Cardiac septum (tissue), 1 donor: Measurements from ENCODE around the gene PTPRCAP. TPM values are rescaled to one million over a fixed set of nuclear protein-coding genes. Genes with fewer than 3 reads are reported as not detected.

ENCODE experiments used
- DNase-seq: peaks from one replicate; pipeline ENCODE4 v3.0.0-alpha.2; 2020; ENCODE audit warnings: low spot score
- intact Hi-C: fragments of 100-400 bp; cut with DNase I; formaldehyde crosslinking; loops from one replicate; pipeline ENCODE4 v1.14.0; 2022
- total RNA-seq: library from RNA; stranded (reverse); fragmentation: NEBNext Ultra II Directional; extraction: Animal tissue kit (Norgen Biotek cat#: 25700); gene quantifications from one replicate; pipeline ENCODE4 v1.2.1, GENCODE V29; 2021
- donor health status: DM: no; HTN: no; CAD: no.

PTPRCAP gene
- total RNA-seq, 1 donor from 2014 or later: 0.40 TPM

DNA sequence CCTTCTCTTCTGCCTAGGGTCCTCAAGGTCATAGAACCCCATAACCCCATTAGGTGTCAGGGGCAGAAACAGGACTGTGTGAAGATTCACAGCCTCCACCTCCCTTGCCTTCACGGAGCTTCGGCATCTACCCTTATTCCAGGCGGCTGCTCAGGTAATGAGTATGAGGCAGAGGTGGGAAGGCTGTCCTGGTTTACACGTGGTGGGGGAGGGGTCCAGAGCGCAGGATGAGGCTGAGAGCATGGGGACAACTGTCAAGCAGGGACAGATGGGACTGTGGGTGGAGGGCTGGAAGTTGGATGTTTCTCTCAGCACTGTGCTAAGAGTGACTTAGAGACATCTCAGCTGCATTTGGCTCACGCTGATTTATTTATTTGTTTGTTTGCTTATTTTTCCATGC, 50.0 kb downstream of the PTPRCAP start:
- intact Hi-C loops: no loop called here

DNA sequence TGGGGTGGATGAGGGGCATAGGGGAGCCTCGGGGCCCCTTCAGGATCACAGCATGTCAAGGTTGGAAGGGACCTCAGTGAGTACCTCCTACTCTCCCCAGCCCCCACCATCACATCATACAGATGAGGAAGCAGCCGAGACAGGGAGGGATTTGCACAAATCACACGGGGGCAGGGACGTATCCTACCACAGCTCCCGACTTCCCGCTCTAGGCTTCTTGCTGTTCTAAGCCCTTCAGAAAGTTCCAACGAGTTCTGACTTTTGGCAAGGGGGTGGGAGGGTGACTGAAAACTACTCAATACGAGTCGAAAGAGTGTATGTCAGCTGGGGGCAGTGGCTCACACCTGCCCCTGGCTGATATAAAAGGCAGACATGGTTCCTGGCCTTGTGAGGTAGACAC, 50.4 kb downstream of the PTPRCAP start:
- DNase-seq: no peak
- intact Hi-C loops: no loop called here

More for the DNA sequence above, 50.0 kb downstream of the PTPRCAP start:
- no peak for DNase-seq

Other genes with a start within 250 kb of the PTPRCAP start
- 43.1 TPM for gene GRK2, start 171.2 kb downstream of the PTPRCAP start, total RNA-seq
- 20.0 TPM for gene ANKRD13D, start 148.4 kb downstream of the PTPRCAP start, total RNA-seq
- gene SSH3, start 134.2 kb downstream of the PTPRCAP start, total RNA-seq: 22.3 TPM
- 61.6 TPM for gene POLD4, start 84.1 kb downstream of the PTPRCAP start, total RNA-seq
- 4.0 TPM for gene CLCF1, start 64.1 kb downstream of the PTPRCAP start, total RNA-seq
- gene RAD9A, start 45.7 kb downstream of the PTPRCAP start, total RNA-seq: 4.8 TPM
- gene PPP1CA, start 35.8 kb downstream of the PTPRCAP start, total RNA-seq: 95.1 TPM
- gene TBC1D10C, start 33.6 kb downstream of the PTPRCAP start, total RNA-seq: 1.0 TPM
- gene CARNS1, start 22.0 kb downstream of the PTPRCAP start, total RNA-seq: 22.2 TPM
- gene RPS6KB2, start 9.2 kb downstream of the PTPRCAP start, total RNA-seq: 23.2 TPM
- 21.6 TPM for gene CORO1B, start 5.8 kb upstream of the PTPRCAP start, total RNA-seq
- gene GPR152, start 15.0 kb upstream of the PTPRCAP start, total RNA-seq: not detected
- 0.11 TPM for gene CABP4, start 17.7 kb upstream of the PTPRCAP start, total RNA-seq
- gene TMEM134, start 31.6 kb upstream of the PTPRCAP start, total RNA-seq: 76.1 TPM
- gene AIP, start 45.3 kb upstream of the PTPRCAP start, total RNA-seq: 43.6 TPM
- 40.0 TPM for gene PITPNM1, start 67.7 kb upstream of the PTPRCAP start, total RNA-seq
- 72.9 TPM for gene CDK2AP2, start 70.5 kb upstream of the PTPRCAP start, total RNA-seq
- gene CABP2, start 85.8 kb upstream of the PTPRCAP start, total RNA-seq: not detected
- 272 TPM for gene GSTP1, start 146.1 kb upstream of the PTPRCAP start, total RNA-seq
- 486 TPM for gene NDUFV1, start 169.3 kb upstream of the PTPRCAP start, total RNA-seq
- 31.4 TPM for gene NUDT8, start 192.3 kb upstream of the PTPRCAP start, total RNA-seq
- gene TBX10, start 202.1 kb upstream of the PTPRCAP start, total RNA-seq: not detected
- not detected for gene ACY3, start 213.0 kb upstream of the PTPRCAP start, total RNA-seq
- gene ALDH3B2, start 236.9 kb upstream of the PTPRCAP start, total RNA-seq: not detected